H9 (cell line): ENCODE results near the gene TMEM163. TPM values are rescaled to one million over a fixed set of nuclear protein-coding genes. Genes with fewer than 3 reads are reported as not detected.

Experiments used
- DNase-seq: peaks from one replicate; pipeline ENCODE4 v3.0.0-alpha.2; 2017
- H2AFZ ChIP-seq: one replicate; pipeline ENCODE4 v1.6.1; 2013; ENCODE audit warnings: mild to moderate bottlenecking, low read length, control low read depth, moderate library complexity
- H2AK5ac ChIP-seq: 2 replicates; pipeline ENCODE4 v1.6.1; 2013; ENCODE audit warnings: low read length, control low read depth, mixed read lengths; ENCODE audit not compliant: insufficient read length
- H2BK120ac ChIP-seq: one replicate; pipeline ENCODE4 v1.6.1; 2013; ENCODE audit warnings: low read depth, mild to moderate bottlenecking, low read length, control low read depth, inconsistent platforms; ENCODE audit not compliant: poor library complexity, severe bottlenecking
- H2BK12ac ChIP-seq: 2 replicates; pipeline ENCODE4 v1.6.1; 2013; ENCODE audit warnings: low read length, control low read depth, mixed read lengths, low read depth; ENCODE audit not compliant: insufficient read length
- H2BK15ac ChIP-seq: 2 replicates; pipeline ENCODE4 v1.6.1; 2013; ENCODE audit warnings: low read depth, low read length, control low read depth
- H2BK20ac ChIP-seq: one replicate; pipeline ENCODE4 v1.6.1; 2013; ENCODE audit warnings: low read depth, mild to moderate bottlenecking, low read length, control low read depth, inconsistent platforms; ENCODE audit not compliant: poor library complexity, severe bottlenecking
- H2BK5ac ChIP-seq: 2 replicates; pipeline ENCODE4 v1.6.1; 2013; ENCODE audit warnings: low read length, control low read depth, mixed read lengths; ENCODE audit not compliant: insufficient read length
- H3K14ac ChIP-seq: 2 replicates; pipeline ENCODE4 v1.6.1; 2013; ENCODE audit warnings: low read length, control low read depth; ENCODE audit not compliant: insufficient read depth
- H3K18ac ChIP-seq: 2 replicates; pipeline ENCODE4 v1.6.1; 2013; ENCODE audit warnings: low read depth, mild to moderate bottlenecking, mixed read lengths, low read length, control low read depth; ENCODE audit not compliant: insufficient read length
- H3K23ac ChIP-seq: 2 replicates; pipeline ENCODE4 v1.6.1; 2013; ENCODE audit warnings: low read length, control low read depth, mixed read lengths, low read depth; ENCODE audit not compliant: insufficient read length
- H3K23me2 ChIP-seq: 2 replicates; pipeline ENCODE4 v1.6.1; 2013; ENCODE audit warnings: low read depth, mild to moderate bottlenecking, mixed read lengths, low read length, control low read depth; ENCODE audit not compliant: insufficient read length, poor library complexity, severe bottlenecking
- H3K27ac ChIP-seq: 2 replicates; pipeline ENCODE4 v1.5.1; 2013; ENCODE audit warnings: low read length, control low read depth, mixed read lengths, low read depth; ENCODE audit not compliant: insufficient read length
- H3K27me3 ChIP-seq: 2 replicates; pipeline ENCODE4 v1.6.1; 2013; ENCODE audit warnings: low read length, control low read depth, inconsistent platforms; ENCODE audit not compliant: insufficient read depth
- H3K4ac ChIP-seq: 2 replicates; pipeline ENCODE4 v1.6.1; 2013; ENCODE audit warnings: low read depth, mild to moderate bottlenecking, control low read depth, inconsistent platforms, low read length, moderate library complexity
- H3K4me1 ChIP-seq: 2 replicates; pipeline ENCODE4 v1.6.1; 2013; ENCODE audit warnings: low read length, control low read depth, inconsistent platforms; ENCODE audit not compliant: insufficient read depth
- H3K4me2 ChIP-seq: 2 replicates; pipeline ENCODE4 v1.6.1; 2013; ENCODE audit warnings: low read length, control low read depth, mixed read lengths; ENCODE audit not compliant: insufficient read length, insufficient read depth
- H3K56ac ChIP-seq: 2 replicates; pipeline ENCODE4 v1.6.1; 2013; ENCODE audit warnings: low read depth, mild to moderate bottlenecking, mixed read lengths, low read length, control low read depth; ENCODE audit not compliant: insufficient read length
- H3K79me1 ChIP-seq: 2 replicates; pipeline ENCODE4 v1.6.1; 2013; ENCODE audit warnings: low read depth, mild to moderate bottlenecking, moderate library complexity, low read length, control low read depth, inconsistent platforms; ENCODE audit not compliant: insufficient read depth, poor library complexity, severe bottlenecking
- H3K79me2 ChIP-seq: 2 replicates; pipeline ENCODE4 v1.6.1; 2013; ENCODE audit warnings: low read length, control low read depth, inconsistent platforms; ENCODE audit not compliant: insufficient read depth
- H3K9ac ChIP-seq: 2 replicates; pipeline ENCODE4 v1.6.1; 2013; ENCODE audit warnings: low read length, control low read depth, mixed read lengths; ENCODE audit not compliant: insufficient read length; ENCODE audit errors: extremely low read depth
- H3K9me3 ChIP-seq: one replicate; pipeline ENCODE4 v1.6.1; 2013; ENCODE audit warnings: low read depth, low read length, inconsistent platforms; ENCODE audit not compliant: control insufficient read depth
- H3T11ph ChIP-seq: one replicate; pipeline ENCODE4 v1.6.1; 2013; ENCODE audit warnings: mild to moderate bottlenecking, low read length, control low read depth, inconsistent platforms
- H4K20me1 ChIP-seq: one replicate; pipeline ENCODE4 v1.6.1; 2013; ENCODE audit not compliant: control insufficient read depth, insufficient read length, insufficient read depth
- H4K5ac ChIP-seq: 2 replicates; pipeline ENCODE4 v1.6.1; 2013; ENCODE audit warnings: low read depth, mild to moderate bottlenecking, mixed read lengths, low read length, control low read depth; ENCODE audit not compliant: insufficient read length
- H4K8ac ChIP-seq: replicated peaks from 2 replicates; pipeline ENCODE4 v1.6.1; 2013; ENCODE audit warnings: low read length, control low read depth, mixed read lengths, low read depth; ENCODE audit not compliant: insufficient read length
- H4K91ac ChIP-seq: 2 replicates; pipeline ENCODE4 v1.6.1; 2013; ENCODE audit warnings: low read depth, mild to moderate bottlenecking, moderate library complexity, mixed read lengths, low read length, control low read depth; ENCODE audit not compliant: insufficient read length
- H3K27ac Mint-ChIP-seq, 3 experiments: 2 replicates in 2 of 3; 3 replicates in 1 of 3; pipeline ENCODE4 v1.8.0; 2020 to 2021; ENCODE audit warnings: mixed read lengths in 3 of 3, mild to moderate bottlenecking in 1 of 3, moderate library complexity in 1 of 3
- H3K27me3 Mint-ChIP-seq: 2 replicates; pipeline ENCODE4 v1.8.0; 2021; ENCODE audit warnings: low read depth, mild to moderate bottlenecking, moderate library complexity, mixed read lengths
- H3K36me3 Mint-ChIP-seq, 3 experiments: 2 replicates in 2 of 3; 3 replicates in 1 of 3; pipeline ENCODE4 v1.8.0; 2020 to 2021; ENCODE audit warnings: low read depth in 3 of 3, mixed read lengths in 3 of 3; ENCODE audit not compliant: insufficient read depth in 1 of 3
- H3K4me1 Mint-ChIP-seq, 2 experiments: 2 replicates each; pipeline ENCODE4 v1.8.0; 2020; ENCODE audit warnings: mixed read lengths in 2 of 2
- H3K4me3 Mint-ChIP-seq, 2 experiments: 2 replicates in 1 of 2; 3 replicates in 1 of 2; pipeline ENCODE4 v1.8.0; 2020 to 2021; ENCODE audit warnings: mild to moderate bottlenecking in 2 of 2, mixed read lengths in 2 of 2, moderate library complexity in 1 of 2
- H3K9me3 Mint-ChIP-seq, 2 experiments: 2 replicates in 1 of 2; 3 replicates in 1 of 2; pipeline ENCODE4 v1.8.0; 2020; ENCODE audit warnings: mild to moderate bottlenecking in 2 of 2, mixed read lengths in 2 of 2, moderate library complexity in 1 of 2
- total RNA-seq: library from RNA; stranded (reverse); gene quantifications from 2 replicates; pipeline ENCODE4 v1.2.1, GENCODE V29; 2021
- TF ChIP-seq, protein P1 (sequence below): fragments of 200-600 bp; sonication (generic); conservative IDR thresholded peaks from 3 replicates; pipeline ENCODE4 v1.8.0; 2021; ENCODE audit warnings: antibody characterized with exemption, mild to moderate bottlenecking

Gene TMEM163
- total RNA-seq, 1 experiment from 2014 or later, result 0.39 TPM

DNA sequence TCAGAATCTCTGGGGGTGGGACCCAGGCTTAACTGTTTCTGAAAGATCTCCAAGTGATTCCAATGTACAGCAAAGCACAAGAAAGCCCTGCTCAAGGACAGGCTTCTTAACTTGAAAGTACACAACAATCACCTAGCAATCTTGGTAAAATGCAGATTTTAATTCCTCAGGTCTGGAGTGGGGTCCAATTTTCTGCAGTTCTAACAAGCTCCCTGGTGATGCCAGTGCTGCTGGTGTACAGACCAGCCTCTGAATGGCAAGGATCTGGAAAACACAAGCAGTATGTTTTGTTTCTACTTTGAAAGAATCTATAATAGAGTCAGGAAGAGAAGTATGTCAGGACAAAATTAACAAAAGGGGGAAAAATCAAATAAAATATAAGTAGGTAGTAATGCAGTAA lies 7.8 kb upstream of the TMEM163 start:
- H3K4me1 ChIP-seq, result no peaks in the 10 kb centered on the region
- H3K27me3 Mint-ChIP-seq, result peaks cover 9% of the 10 kb centered on the region
- no peak overlapping the region for H2BK120ac ChIP-seq
- no peak overlapping the region for H2AFZ ChIP-seq
- no peak for DNase-seq
- H2BK15ac ChIP-seq, result no peak overlapping the region
- no peaks in the 10 kb centered on the region; the same call in 1 of the 2 replicates for H3K27me3 ChIP-seq
- H4K5ac ChIP-seq, result no peak overlapping the region
- H3K4me2 ChIP-seq, result no peak overlapping the region
- H3K27ac Mint-ChIP-seq, result no peak overlapping the region
- no peak overlapping the region for H3K27ac ChIP-seq
- H3K4me3 Mint-ChIP-seq, result no peak overlapping the region
- H3K56ac ChIP-seq, result no peak overlapping the region
- no peak overlapping the region for H2BK5ac ChIP-seq
- no peaks in the 10 kb centered on the region for H4K20me1 ChIP-seq
- H3T11ph ChIP-seq, result no peak overlapping the region
- TF ChIP-seq, protein P1, sequence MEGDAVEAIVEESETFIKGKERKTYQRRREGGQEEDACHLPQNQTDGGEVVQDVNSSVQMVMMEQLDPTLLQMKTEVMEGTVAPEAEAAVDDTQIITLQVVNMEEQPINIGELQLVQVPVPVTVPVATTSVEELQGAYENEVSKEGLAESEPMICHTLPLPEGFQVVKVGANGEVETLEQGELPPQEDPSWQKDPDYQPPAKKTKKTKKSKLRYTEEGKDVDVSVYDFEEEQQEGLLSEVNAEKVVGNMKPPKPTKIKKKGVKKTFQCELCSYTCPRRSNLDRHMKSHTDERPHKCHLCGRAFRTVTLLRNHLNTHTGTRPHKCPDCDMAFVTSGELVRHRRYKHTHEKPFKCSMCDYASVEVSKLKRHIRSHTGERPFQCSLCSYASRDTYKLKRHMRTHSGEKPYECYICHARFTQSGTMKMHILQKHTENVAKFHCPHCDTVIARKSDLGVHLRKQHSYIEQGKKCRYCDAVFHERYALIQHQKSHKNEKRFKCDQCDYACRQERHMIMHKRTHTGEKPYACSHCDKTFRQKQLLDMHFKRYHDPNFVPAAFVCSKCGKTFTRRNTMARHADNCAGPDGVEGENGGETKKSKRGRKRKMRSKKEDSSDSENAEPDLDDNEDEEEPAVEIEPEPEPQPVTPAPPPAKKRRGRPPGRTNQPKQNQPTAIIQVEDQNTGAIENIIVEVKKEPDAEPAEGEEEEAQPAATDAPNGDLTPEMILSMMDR, result no peak
- H3K36me3 Mint-ChIP-seq, result no peaks in the 10 kb centered on the region
- no peak overlapping the region for H3K9ac ChIP-seq
- no peaks in the 10 kb centered on the region for H3K9me3 Mint-ChIP-seq
- H3K9me3 ChIP-seq, result no peaks in the 10 kb centered on the region
- H3K18ac ChIP-seq, result no peak overlapping the region
- no peaks in the 10 kb centered on the region for H3K79me2 ChIP-seq
- no peak overlapping the region for H3K14ac ChIP-seq
- H3K23me2 ChIP-seq, result no peaks in the 10 kb centered on the region
- no peak overlapping the region for H3K4ac ChIP-seq
- peaks cover 6 to 7% of the 10 kb centered on the region in 2 experiments; a peak in 3 of 4 replicates for H3K4me1 Mint-ChIP-seq
- no peak overlapping the region for H3K23ac ChIP-seq
- H4K8ac ChIP-seq, result no peak overlapping the region
- no peak overlapping the region for H2BK12ac ChIP-seq
- no peak overlapping the region for H2AK5ac ChIP-seq
- no peaks in the 10 kb centered on the region for H3K79me1 ChIP-seq
- no peak overlapping the region for H2BK20ac ChIP-seq
- H4K91ac ChIP-seq, result no peak overlapping the region
